Measurements from ENCODE around the gene ARPC5.
"Not testable (repeated sequence)": the region's sequence is repeated elsewhere in the genome, so short reads cannot be mapped to it uniquely, and the experiment has no call there.

Gene ARPC5

DNA sequence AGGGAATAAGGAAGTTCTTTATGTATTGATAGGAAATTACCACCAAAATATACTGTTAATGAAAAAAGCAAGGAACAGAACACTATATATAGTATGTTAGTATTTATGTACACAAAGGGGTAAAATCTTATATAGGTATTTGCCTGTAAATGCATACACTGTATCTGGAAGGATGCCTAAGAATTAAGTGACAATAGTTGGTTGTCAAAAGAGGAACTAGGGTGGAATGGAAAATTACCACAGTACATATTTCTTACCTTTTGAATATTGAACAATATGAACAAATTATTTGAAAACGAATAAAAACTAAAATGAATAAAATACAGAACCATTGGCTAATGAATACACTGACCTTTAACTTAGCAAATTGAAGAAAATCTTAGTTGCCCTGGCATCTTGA, 13.6 kb downstream of the ARPC5 start:
- Mint-ChIP-seq H3K4me1 (peaks cover 22% of the 10 kb centered on the region), H3K9me3 (no peaks in the 10 kb centered on the region), H3K27me3 (no peaks in the 10 kb centered on the region), H3K27ac (ENCODE audit: low read depth) (no peak overlapping the region), H3K4me3 (no peak overlapping the region), H3K36me3 (ENCODE audit: insufficient read depth) (peaks cover 28% of the 10 kb centered on the region)
- ATAC-seq (replicated peaks; ENCODE audit: extremely low read depth, poor library complexity, severe bottlenecking) (no peak), DNase-seq (ENCODE audit: low spot score in 2 of 2) (no peak)

DNA sequence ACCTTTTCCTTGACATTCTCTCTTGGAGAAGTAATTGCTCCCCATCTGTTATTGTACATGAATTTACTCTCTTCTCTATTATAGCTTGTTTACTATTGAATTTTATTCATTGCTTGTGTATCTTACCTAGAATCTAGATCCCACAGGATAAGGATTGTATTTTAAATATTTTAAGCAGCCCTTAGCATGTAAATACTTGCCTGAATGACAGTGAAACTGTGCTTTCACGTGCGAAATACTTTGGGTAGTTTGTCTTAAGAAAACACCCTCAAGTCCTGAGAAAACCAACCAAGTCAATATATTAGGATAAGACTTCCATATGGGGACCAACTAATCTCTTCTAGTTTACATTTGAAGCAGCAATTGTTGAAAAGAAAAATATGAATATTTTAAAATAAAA, 15.3 kb downstream of the ARPC5 start:
- Mint-ChIP-seq H3K36me3 (ENCODE audit: insufficient read depth) (peaks cover 21% of the 10 kb centered on the region), H3K27me3 (no peaks in the 10 kb centered on the region), H3K9me3 (no peaks in the 10 kb centered on the region), H3K4me3 (no peak overlapping the region), H3K27ac (ENCODE audit: low read depth) (peak overlapping the region; percentile 7), H3K4me1 (peaks cover 16% of the 10 kb centered on the region)
- ATAC-seq (replicated peaks; ENCODE audit: extremely low read depth, poor library complexity, severe bottlenecking) (no peak), DNase-seq (ENCODE audit: low spot score in 2 of 2) (no peak)

DNA sequence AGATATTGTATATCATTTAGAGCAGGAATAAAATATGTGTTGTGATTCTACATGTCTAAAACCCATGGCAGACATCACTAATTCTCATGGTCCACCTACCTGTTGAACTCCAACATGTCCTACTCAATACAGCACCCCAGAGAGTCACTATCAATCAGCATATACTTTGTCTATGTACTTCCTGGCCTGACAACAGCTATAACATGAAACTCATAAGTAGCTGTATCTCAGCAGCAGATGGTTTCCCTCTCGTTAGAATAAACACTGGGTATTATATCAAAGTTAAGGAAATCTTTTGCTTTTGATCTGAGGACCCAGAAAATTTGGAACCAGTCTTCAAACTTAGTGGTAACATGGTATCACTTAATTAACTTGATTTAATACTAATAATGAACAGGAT, 15.8 kb downstream of the ARPC5 start:
- Mint-ChIP-seq H3K36me3 (ENCODE audit: insufficient read depth) (peaks cover 15% of the 10 kb centered on the region), H3K27ac (ENCODE audit: low read depth) (peak overlapping the region; percentile 7), H3K27me3 (no peaks in the 10 kb centered on the region), H3K4me1 (peaks cover 11% of the 10 kb centered on the region), H3K4me3 (no peak overlapping the region), H3K9me3 (no peaks in the 10 kb centered on the region)
- DNase-seq (ENCODE audit: low spot score in 2 of 2) (no peak), ATAC-seq (replicated peaks; ENCODE audit: extremely low read depth, poor library complexity, severe bottlenecking) (no peak)

DNA sequence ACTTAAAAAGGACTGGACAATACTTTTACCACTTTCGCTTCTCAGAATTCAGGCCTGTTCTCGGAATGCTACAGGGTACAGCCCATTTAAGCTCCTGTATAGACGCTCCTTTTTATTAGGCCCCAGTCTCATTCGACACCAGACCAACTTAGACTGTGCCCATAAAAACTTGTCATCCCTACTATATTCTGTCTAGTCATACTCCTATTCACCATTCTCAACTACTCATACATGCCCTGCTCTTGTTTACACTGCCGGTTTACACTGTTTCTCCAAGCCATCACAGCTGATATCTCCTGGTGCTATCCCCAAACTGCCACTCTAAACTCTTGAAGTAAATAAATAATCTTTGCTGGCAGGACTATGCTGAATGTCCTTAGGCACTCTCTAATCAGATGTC, 17.4 kb downstream of the ARPC5 start:
- H3K4me3 Mint-ChIP-seq; H3K36me3 Mint-ChIP-seq (ENCODE audit: insufficient read depth); ATAC-seq (replicated peaks; ENCODE audit: extremely low read depth, poor library complexity, severe bottlenecking); DNase-seq (ENCODE audit: low spot score in 2 of 2); H3K27me3 Mint-ChIP-seq; H3K27ac Mint-ChIP-seq (ENCODE audit: low read depth); H3K9me3 Mint-ChIP-seq; H3K4me1 Mint-ChIP-seq: not testable (repeated sequence)

DNA sequence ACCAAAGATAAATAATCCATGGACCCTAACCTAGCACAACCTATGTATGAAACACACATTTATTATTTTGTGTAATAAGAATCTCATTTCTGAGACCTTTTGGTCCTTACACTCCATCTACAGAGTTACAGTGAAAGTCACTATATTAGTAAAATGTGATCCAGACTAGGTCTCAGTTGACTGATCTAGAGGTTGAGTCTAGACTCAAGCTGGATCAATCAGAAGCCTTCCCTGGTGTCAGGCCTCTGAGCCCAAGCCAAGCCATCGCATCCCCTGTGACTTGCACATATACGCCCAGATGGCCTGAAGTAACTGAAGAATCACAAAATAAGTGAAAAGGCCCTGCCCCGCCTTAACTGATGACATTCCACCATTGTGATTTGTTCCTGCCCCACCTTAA, 22.6 kb downstream of the ARPC5 start:
- not testable (repeated sequence) for ATAC-seq (replicated peaks; ENCODE audit: extremely low read depth, poor library complexity, severe bottlenecking); H3K9me3 Mint-ChIP-seq; H3K36me3 Mint-ChIP-seq (ENCODE audit: insufficient read depth); H3K4me3 Mint-ChIP-seq; DNase-seq (ENCODE audit: low spot score in 2 of 2); H3K27ac Mint-ChIP-seq (ENCODE audit: low read depth); H3K4me1 Mint-ChIP-seq
- H3K27me3 Mint-ChIP-seq, result peaks cover 11% of the 10 kb centered on the region

DNA sequence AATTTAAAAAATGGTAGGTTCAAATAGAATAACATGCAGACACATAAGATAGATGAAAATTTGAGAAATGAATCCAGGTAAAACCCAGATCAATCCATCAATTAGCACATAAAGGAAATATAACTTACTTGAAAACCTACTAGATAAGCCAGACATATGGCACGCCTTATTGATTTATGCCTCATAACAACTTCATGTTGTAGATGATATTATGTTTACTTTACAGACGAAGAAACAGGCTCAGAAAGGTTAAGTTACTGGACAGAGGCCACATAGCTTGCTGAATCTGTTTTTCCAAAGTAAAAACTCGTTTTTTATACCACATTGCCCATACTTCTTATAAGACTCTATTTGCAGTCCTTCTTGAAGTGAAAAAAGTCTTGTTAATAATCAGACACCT, 23.2 kb downstream of the ARPC5 start:
- DNase-seq (ENCODE audit: low spot score in 2 of 2) (no peak), ATAC-seq (replicated peaks; ENCODE audit: extremely low read depth, poor library complexity, severe bottlenecking) (no peak)
- no peaks in the 10 kb centered on the region for H3K4me1 Mint-ChIP-seq
- H3K9me3 Mint-ChIP-seq, result no peaks in the 10 kb centered on the region
- no peak overlapping the region for H3K4me3 Mint-ChIP-seq
- peaks cover 11% of the 10 kb centered on the region for H3K27me3 Mint-ChIP-seq
- H3K27ac Mint-ChIP-seq (ENCODE audit: low read depth), result no peak overlapping the region
- no peaks in the 10 kb centered on the region for H3K36me3 Mint-ChIP-seq (ENCODE audit: insufficient read depth)

DNA sequence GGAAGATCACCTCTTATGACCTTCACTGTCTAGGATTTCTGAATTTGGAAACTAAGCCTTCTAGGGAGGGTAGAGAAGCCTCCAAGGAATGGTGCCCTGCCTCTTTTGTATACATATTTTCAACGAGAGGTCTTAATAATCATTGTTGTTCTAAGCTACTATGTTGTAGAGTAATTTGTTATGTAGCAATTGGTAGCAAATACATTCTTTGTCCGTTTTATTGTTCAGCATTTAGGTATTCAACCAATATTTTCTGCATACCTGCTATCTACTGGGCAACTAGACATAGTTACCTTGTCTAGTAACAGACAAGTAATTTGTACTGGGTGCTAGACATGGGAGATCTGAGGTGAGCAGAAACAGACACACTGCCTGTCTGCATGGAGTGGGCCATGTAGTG, 24.6 kb downstream of the ARPC5 start:
- Mint-ChIP-seq H3K4me3 (no peak overlapping the region), H3K9me3 (no peaks in the 10 kb centered on the region), H3K27ac (ENCODE audit: low read depth) (no peak overlapping the region), H3K36me3 (ENCODE audit: insufficient read depth) (no peaks in the 10 kb centered on the region), H3K27me3 (peaks cover 11% of the 10 kb centered on the region), H3K4me1 (no peaks in the 10 kb centered on the region)
- DNase-seq (ENCODE audit: low spot score in 2 of 2) (no peak), ATAC-seq (replicated peaks; ENCODE audit: extremely low read depth, poor library complexity, severe bottlenecking) (no peak)

DNA sequence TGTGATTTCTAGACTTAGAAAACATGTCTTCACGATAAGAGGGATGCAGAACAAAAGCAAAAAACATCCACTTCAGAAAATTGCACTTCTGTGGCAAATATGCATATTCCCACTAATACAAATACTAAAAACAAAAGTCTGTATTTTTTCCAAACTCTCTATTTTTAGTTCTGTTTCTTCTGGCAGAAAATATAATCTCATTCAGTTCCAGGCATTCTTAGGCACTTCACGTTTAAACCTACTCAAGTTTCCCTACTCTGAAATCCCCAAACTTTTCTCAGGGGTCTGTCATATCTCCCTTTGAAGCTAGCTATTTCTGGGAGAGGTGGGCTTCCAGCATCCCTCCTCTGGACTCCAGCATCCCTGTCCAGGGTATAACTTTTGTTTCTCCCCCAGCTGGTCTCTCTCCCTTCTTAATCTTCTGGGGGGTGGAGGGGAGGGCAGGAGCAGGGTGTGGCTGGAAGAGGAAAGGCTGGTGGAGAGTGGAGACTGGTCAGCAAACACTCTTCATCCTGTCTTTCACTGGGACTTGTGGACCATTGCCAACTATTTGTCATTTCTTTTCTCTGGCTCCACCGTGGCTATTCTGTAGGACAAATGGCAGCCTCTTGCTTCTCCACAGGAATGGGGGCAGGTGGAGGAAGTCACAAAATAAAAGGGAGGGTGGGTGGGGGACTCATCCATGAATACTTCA, 25.7 kb downstream of the ARPC5 start:
- ATAC-seq (replicated peaks; ENCODE audit: extremely low read depth, poor library complexity, severe bottlenecking) (no peak), DNase-seq (ENCODE audit: low spot score in 2 of 2) (no peak)
- Mint-ChIP-seq H3K36me3 (ENCODE audit: insufficient read depth) (no peaks in the 10 kb centered on the region), H3K9me3 (no peaks in the 10 kb centered on the region), H3K27ac (ENCODE audit: low read depth) (no peak overlapping the region), H3K4me3 (no peak overlapping the region), H3K27me3 (peaks cover 11% of the 10 kb centered on the region), H3K4me1 (no peaks in the 10 kb centered on the region)

DNA sequence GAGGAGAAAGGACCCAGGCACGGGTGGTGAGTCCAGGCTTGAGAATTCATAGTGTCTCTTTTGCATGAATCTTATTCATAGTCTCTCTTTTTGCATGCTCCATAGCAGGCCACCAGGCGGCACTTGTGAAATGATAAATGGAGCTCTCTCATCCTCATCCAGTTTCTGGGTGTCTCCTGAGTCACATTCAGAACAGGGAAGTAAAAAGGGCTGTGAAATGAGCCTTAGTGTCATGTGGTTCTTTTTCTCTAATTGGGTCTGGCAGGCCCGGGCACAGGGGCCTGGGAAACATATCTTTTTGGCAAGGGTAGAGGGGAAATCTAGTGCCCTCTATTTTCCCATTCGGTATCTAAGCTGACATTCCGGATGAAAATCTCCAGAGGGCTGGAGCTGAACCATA, 26.3 kb downstream of the ARPC5 start:
- Mint-ChIP-seq H3K4me1 (no peaks in the 10 kb centered on the region), H3K36me3 (ENCODE audit: insufficient read depth) (no peaks in the 10 kb centered on the region), H3K27me3 (peaks cover 11% of the 10 kb centered on the region), H3K27ac (ENCODE audit: low read depth) (no peak overlapping the region), H3K9me3 (no peaks in the 10 kb centered on the region), H3K4me3 (no peak overlapping the region)
- ATAC-seq (replicated peaks; ENCODE audit: extremely low read depth, poor library complexity, severe bottlenecking) (no peak), DNase-seq (ENCODE audit: low spot score in 2 of 2) (no peak)

DNA sequence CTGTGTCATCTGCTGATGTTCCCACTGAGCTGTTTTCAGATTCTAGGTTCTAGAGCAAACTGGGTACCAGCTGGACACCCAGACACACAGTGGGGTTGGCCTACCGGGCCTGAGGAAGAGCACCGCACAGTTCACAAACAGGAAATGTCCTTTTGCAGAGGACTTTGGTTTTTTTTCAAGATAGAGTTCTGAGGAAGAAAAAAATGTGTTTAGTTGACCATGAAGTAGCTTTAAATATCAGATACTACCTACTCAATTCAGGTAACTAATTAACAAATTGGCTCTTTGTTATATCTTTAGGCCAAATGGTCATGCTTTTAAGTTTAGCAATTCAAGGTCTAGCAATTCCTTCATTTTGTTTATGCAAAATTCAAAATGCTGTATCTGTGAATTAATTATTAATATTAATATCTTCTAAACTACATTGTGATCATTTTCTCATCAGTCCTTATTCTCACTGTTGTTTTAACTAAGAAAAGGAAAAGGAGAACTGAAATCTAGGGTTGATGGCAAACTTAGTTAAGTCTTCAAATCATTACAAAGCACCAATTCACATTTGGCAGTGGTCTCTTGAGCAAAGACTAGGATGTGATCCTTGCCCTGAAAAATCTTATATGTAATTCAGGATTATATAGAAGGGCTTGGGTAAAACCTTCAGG, 28.1 kb downstream of the ARPC5 start:
- Mint-ChIP-seq H3K4me1 (no peaks in the 10 kb centered on the region), H3K36me3 (ENCODE audit: insufficient read depth) (no peaks in the 10 kb centered on the region), H3K27ac (ENCODE audit: low read depth) (no peak overlapping the region), H3K4me3 (no peak overlapping the region), H3K27me3 (peaks cover 17% of the 10 kb centered on the region), H3K9me3 (no peaks in the 10 kb centered on the region)
- ATAC-seq (replicated peaks; ENCODE audit: extremely low read depth, poor library complexity, severe bottlenecking) (no peak), DNase-seq (ENCODE audit: low spot score in 2 of 2) (no peak)

DNA sequence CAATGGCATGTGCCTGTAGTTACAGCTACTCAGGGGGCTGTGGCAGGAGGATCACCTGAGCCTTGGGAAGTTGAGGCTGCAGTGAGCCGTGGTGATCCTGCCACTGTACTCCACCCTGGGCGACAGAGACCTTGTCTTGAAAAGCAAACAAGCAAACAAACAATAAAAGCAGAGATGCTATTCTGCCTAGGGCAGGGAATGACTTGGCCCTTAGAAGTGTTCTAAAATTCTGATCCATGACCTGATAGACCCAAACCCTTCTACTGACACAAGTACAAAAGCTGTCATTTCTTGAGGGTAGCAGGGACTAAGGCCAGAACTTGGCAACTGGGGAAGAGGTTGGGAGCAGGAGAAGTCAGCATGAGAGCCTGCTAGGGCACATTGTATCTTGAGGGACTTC, 29.7 kb downstream of the ARPC5 start:
- H3K27me3 Mint-ChIP-seq, result peaks cover 7% of the 10 kb centered on the region
- H3K4me1 Mint-ChIP-seq, result no peaks in the 10 kb centered on the region
- no peak overlapping the region for H3K27ac Mint-ChIP-seq (ENCODE audit: low read depth)

DNA sequence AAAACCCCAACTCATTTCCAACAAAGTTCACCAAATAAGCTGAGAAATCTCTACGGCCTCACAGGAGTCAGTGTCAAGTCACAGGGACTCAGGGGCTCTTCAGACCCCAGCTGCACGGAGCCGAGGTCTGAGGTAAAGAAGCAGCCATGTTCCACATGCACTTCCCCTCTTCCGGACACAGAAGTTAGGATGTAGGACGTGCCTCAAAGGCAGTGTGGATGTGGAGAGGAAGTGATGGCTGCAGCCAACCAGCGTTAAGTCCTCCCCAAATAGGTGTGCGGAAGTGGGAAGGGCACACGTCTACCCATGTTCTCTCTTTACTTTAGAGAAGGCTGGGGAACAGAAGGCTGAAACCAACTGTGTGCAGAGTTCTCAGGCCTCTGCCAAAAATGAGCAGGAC, 30.8 kb downstream of the ARPC5 start:
- Mint-ChIP-seq H3K4me3 (no peak overlapping the region), H3K27ac (ENCODE audit: low read depth) (no peak overlapping the region), H3K4me1 (no peaks in the 10 kb centered on the region), H3K27me3 (peaks cover 7% of the 10 kb centered on the region), H3K36me3 (ENCODE audit: insufficient read depth) (no peaks in the 10 kb centered on the region), H3K9me3 (no peaks in the 10 kb centered on the region)
- no peak for ATAC-seq (replicated peaks; ENCODE audit: extremely low read depth, poor library complexity, severe bottlenecking)
- DNase-seq (ENCODE audit: low spot score in 2 of 2), result no peak

More for the DNA sequence above, 29.7 kb downstream of the ARPC5 start:
- ATAC-seq (replicated peaks; ENCODE audit: extremely low read depth, poor library complexity, severe bottlenecking) (no peak), DNase-seq (ENCODE audit: low spot score in 2 of 2) (no peak)
- Mint-ChIP-seq H3K9me3 (no peaks in the 10 kb centered on the region), H3K36me3 (ENCODE audit: insufficient read depth) (no peaks in the 10 kb centered on the region), H3K4me3 (no peak overlapping the region)

DNA sequence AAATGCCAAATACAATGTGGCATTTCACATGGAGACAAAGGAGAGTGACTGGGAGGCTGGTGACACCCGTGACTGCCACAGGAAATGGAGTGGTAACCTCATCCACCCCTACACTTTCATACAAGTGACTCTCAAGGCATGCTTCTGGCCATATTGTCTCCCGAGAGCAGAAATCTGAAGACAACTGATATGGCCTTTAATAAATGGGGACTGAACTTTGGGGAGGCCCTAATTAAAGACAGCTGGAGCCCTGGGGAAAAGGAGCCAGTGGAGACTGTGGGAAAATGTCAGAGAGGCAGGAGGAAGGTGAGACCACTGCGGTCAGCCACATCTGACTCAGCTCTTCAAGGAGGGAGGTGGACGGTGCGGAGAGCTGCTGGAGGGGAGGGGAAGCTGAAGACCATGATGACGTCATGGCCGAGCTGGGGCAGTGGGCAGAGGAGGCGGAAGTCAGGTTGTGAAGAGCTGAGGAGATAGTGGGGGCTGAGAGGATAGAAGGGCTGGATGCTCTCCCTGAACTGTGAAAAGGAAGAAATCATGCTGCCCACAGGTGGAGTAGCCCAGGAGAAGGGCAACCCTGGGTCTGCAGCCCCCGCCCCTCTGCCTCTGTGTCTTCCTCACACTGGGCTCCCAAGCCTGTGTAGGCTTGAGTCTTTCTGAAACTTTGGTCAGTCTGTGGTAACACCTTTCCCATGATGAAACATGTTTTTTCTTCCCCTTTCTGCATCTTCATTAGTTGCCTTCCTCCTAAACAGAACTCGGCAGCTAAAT, 31.4 kb downstream of the ARPC5 start:
- Mint-ChIP-seq H3K4me1 (no peaks in the 10 kb centered on the region), H3K9me3 (no peaks in the 10 kb centered on the region), H3K27ac (ENCODE audit: low read depth) (no peak overlapping the region), H3K27me3 (peaks cover 7% of the 10 kb centered on the region), H3K36me3 (ENCODE audit: insufficient read depth) (no peaks in the 10 kb centered on the region), H3K4me3 (no peak overlapping the region)
- DNase-seq (ENCODE audit: low spot score in 2 of 2) (no peak), ATAC-seq (replicated peaks; ENCODE audit: extremely low read depth, poor library complexity, severe bottlenecking) (no peak)

All from central memory CD8-positive, alpha-beta T cell (primary cell).